ENCODE measurements around the gene BDH1.

GRCh38 chr3:197508924-197509775, 46.6 kb downstream of the BDH1 start:
- TF ChIP-seq CTCF (IDR thresholded peaks at IDR 0.05; ENCODE audit: insufficient read depth, low read depth, low read length) (no peak), EZH2 (IDR thresholded peaks at IDR 0.05; ENCODE audit: insufficient read depth, low read length) (no peak)

Measured in astrocyte (in vitro differentiated cells and primary cell).